ENCODE data around the gene AXIN2. TPM values are rescaled to one million over a fixed set of nuclear protein-coding genes. Genes with fewer than 3 reads are reported as not detected.

AXIN2 gene
- total and polyA plus RNA-seq, 3 donors from 2014 or later: 18.1 to 26.3 (median 20.2) TPM

GRCh38 chr17:65523411-65523810 lies 38.0 kb downstream of the AXIN2 start:
- DNase-seq: no peak
- 67 to 78% methylated on average over 1 of the region's 1 CpG for WGBS, 2 donors
- intact Hi-C loops (cut with DNase I; ENCODE audit: low total_unique reads): no loop called here

GRCh38 chr17:65522751-65523404 lies 38.6 kb downstream of the AXIN2 start:
- DNase-seq: no peak
- Histone ChIP-seq H3K27ac (no peak overlapping the region), H3K9me3 (no peaks in the 10 kb centered on the region), H3K27me3 (no peaks in the 10 kb centered on the region), H3K36me3 (ENCODE audit: low read depth, missing control alignments) (no peaks in the 10 kb centered on the region), H3K4me3 (no peak overlapping the region), H3K4me1 (peaks cover 3% of the 10 kb centered on the region)
- WGBS, 2 donors: 91 to 93% methylated on average over 13 to 14 of the region's 14 CpGs
- TF ChIP-seq POLR2A (IDR thresholded peaks at IDR 0.05): no peak
- no peak for TF ChIP-seq CTCF (IDR thresholded peaks at IDR 0.05)
- intact Hi-C loops (cut with DNase I; ENCODE audit: low total_unique reads): no loop called here

More at GRCh38 chr17:65523411-65523810, 38.0 kb downstream of the AXIN2 start:
- TF ChIP-seq CTCF (IDR thresholded peaks at IDR 0.05): no peak
- no peak for TF ChIP-seq POLR2A (IDR thresholded peaks at IDR 0.05)
- Histone ChIP-seq H3K36me3 (ENCODE audit: low read depth, missing control alignments) (no peaks in the 10 kb centered on the region), H3K4me1 (peaks cover 3% of the 10 kb centered on the region), H3K27ac (no peak overlapping the region), H3K9me3 (no peaks in the 10 kb centered on the region), H3K4me3 (no peak overlapping the region), H3K27me3 (no peaks in the 10 kb centered on the region)

DNA sequence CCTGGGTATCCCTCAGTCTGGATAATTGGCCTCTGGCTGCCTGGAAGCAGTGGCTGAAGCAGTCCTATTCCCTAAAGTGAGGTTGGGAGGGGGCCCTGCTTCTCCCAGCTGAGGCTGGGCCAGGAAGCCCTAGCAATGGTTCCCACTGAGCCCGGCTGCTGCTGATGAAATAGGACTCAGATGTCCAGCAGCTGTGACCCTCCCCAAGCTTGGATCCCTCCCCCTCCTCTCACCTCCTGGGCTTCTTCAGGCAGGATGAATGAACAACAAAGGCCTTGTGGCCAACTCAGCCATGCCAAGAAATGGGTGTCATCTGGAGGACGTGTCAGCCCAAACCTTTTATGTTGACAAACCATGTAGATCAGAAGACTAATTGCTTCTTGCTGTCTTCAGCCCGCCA lies 42.0 kb downstream of the AXIN2 start:
- no peaks in the 10 kb centered on the region for H3K9me3 ChIP-seq
- WGBS, 2 donors: 91 to 97% methylated on average over 3 of the region's 3 CpGs
- TF ChIP-seq POLR2A (IDR thresholded peaks at IDR 0.05): no peak
- no peak for TF ChIP-seq CTCF (IDR thresholded peaks at IDR 0.05)
- no peak overlapping the region for H3K27ac ChIP-seq
- H3K4me1 ChIP-seq: peaks cover 3% of the 10 kb centered on the region
- H3K36me3 ChIP-seq (ENCODE audit: low read depth, missing control alignments): no peaks in the 10 kb centered on the region
- DNase-seq: no peak
- intact Hi-C loops (cut with DNase I; ENCODE audit: low total_unique reads): no loop called here
- H3K4me3 ChIP-seq: no peak overlapping the region
- H3K27me3 ChIP-seq: no peaks in the 10 kb centered on the region

DNA sequence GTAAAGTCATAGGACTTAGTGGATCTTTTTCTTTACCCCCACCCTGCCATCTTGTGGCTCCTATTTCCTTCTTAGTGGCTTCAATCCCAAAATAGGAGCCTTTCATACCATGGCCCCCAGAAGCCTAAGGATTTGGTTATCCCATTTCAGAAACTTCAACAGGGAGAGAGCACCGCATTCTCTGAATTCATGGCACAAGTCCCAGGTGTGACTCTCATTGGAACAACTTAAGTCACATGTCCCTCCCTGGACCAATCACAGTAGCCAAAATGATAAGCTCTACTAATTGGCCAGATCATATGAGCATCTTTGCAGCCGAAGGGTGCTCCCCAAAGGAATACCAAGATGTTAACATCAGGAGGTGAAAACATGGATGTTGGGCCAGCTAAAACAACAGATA lies 43.2 kb downstream of the AXIN2 start:
- Histone ChIP-seq H3K4me3 (no peak overlapping the region), H3K27me3 (no peaks in the 10 kb centered on the region), H3K36me3 (ENCODE audit: low read depth, missing control alignments) (no peaks in the 10 kb centered on the region), H3K4me1 (no peaks in the 10 kb centered on the region), H3K9me3 (no peaks in the 10 kb centered on the region), H3K27ac (no peak overlapping the region)
- DNase-seq: no peak
- no peak for TF ChIP-seq POLR2A (IDR thresholded peaks at IDR 0.05)
- TF ChIP-seq CTCF (IDR thresholded peaks at IDR 0.05): no peak
- WGBS, 2 donors: 76 to 87% methylated on average over 2 of the region's 2 CpGs
- intact Hi-C loops (cut with DNase I; ENCODE audit: low total_unique reads): no loop called here

Measured in testis (tissue), 3 donors.